Stimulated activated CD4-positive, alpha-beta T cell treated with anti-CD3 and anti-CD28 coated beads, TNF-alpha, amount 100 ng/mL, for 1 hour (primary cell): ENCODE results near the gene TTC1.
"Not testable (repeated sequence)": the region's sequence is repeated elsewhere in the genome, so short reads cannot be mapped to it uniquely, and the experiment has no call there.

Experiments
- DNase-seq, 3 donors: peaks; one replicate each; pipeline ENCODE4 v3.0.0-alpha.2; 2020; ENCODE audit warnings: low read depth in 3 of 3, low spot score in 1 of 3

Gene TTC1

DNA sequence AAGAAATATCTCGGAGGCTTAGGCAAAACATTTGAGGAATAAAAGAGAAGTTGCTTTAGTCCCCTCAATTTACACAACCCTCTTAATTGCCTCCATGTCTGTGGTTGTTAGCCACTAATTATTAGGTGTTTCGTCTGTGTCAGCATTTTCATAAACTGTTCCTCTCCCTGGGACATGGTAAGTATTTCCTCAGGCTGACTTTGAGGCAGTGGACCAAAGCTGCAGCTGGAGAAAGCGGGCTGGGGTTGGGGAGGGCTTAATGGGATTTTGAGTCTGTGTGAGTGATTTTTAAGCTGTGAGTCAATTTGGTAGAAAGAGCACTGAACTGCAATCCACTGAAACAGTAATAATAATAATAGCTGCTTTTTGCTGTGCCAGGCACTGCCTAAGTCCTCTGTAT is 13.0 kb upstream of the TTC1 start:
- no peak for DNase-seq

DNA sequence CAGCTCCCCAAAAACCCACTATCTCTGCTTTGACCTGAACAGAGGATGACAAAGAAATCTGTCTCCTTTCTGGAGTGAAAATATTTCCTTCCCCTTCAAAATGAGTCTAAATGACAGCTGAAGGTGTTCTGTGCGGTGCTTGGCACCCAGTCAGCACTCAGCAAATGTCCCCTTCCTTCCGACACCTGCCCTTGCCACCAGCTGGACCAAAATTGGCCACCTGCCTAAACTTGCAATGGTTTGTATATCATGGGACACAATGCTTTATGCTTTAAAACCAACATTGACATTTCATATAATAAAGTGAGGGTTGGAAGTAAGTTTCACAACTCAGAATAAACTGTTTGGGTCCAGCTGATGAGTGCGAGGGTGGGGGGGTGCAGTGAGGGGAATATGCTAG is 7.5 kb upstream of the TTC1 start:
- no peak for DNase-seq

DNA sequence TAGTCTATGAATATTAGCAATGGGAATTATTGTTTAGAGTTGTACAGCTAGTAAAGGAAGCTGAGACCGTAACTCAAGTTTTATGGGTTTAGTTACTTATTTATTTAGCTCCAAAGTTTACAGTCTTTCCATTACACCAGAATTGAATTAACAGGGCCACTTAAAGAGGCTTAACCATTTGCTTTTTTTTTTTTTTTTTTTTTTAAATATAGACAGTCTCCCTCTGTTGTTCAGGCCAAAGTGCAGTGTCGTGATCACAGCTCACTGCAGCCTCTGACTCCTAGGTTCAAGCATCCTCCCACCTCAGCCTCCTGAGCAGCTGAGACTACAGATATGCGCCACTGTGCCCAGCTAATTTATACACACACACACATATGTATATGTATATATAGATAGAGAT is 1.4 kb upstream of the TTC1 start:
- no peak for DNase-seq

DNA sequence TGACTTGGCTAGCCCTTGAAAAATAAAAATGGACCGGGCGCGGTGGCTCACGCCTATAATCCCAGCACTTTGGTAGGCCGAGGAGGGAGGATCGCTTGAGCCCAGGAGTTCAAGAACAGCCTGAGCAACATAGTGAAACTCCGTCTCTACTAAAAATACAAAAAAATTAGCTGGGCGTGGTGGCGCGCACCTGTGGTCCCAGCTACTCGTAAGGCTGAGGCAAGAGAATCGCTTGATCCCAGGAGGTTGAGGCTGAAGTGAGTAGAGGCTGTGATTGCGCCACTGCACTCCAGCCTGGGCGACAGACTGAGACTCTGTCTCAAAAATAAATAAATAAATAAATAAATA is 436 bp upstream of the TTC1 start:
- not testable (repeated sequence) for DNase-seq

DNA sequence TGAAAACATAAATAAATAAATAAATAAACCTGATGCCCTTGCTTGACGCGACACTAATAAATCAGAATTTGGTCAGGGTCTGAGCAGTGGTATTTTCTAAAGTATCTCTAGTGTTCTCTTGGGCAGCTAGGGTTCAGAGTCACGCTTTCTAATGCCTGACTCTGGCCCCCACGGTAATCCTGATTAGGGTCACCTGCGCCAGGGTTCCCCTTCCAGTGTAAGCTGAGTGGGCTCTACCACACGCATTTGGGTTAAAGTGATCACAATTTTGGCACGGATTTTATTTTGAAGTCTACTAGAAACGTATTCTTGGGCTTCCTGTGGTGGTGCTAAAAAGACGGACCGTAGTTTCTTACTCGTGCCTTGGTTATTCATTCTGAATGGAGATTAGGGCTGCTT is 651 bp downstream of the TTC1 start:
- DNase-seq, result no peak

DNA sequence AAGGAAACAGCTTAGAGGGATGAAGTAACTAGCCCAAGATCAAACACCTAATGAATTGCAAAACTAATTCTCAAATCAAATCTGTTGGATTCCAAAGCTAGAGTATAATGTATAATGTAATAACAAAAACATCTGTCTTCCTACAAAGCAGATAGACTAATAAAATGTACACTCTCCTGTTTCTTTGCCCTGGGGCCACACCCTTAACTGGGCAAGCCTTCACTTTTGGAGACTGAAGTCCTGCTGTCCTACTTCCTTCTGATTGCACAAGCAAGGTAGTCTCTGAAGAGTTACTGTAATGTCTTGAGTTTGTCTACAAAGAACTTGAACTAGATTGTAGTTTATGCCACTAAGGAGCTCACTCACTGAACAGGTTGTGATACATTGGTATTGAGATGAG is 2.5 kb downstream of the TTC1 start:
- no peak for DNase-seq

DNA sequence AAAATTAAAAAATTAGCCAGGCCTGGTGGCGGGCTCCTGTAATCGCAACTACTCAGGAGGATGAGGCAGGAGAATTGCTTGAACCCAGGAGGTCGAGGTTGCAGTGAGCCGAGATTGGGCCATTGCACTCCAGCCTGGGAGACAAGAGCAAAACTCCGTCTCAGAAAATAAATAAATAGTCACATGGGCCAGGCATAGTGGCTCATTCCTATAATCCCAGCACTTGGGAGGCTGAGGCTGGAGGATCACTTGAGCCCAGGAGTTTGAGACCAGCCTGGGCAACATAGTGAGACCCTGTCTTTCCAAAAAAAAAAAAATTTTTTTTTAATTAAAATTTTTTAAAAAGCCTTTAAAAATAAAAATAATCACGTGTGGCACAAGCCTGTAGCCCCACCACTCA is 5.3 kb downstream of the TTC1 start:
- DNase-seq, result not testable (repeated sequence)

DNA sequence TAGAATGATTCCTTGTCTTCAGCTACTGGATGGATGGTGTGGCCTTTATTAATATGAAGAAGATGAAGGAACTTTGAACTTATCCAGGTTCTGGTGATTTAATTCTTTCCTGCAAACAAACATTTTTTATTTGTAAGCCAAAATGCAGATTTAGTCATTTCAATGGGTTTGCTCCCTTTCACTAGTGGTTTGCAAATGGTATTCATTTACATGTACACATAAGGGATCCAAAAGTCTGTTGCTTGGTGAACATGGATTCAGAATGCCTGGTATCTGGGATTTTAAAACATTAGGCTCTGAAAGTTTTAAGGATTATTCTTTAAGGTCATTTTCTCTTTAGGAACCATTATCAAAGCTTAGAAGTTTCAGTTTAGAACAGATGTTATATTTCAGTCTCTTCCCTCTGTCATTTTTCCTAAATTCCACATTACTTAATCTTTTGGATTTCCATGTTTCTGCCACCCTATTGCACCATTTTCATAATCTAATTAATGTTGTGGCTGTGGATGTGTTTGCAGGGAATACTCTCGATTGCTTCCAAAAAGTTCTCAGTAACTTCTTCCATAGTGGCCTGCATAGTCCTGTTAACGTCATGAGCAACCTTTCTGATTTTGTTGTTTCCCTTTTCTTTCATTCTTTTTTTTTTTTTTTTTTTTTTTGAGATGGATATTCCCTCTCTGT is 10.1 kb downstream of the TTC1 start:
- DNase-seq, result no peak

DNA sequence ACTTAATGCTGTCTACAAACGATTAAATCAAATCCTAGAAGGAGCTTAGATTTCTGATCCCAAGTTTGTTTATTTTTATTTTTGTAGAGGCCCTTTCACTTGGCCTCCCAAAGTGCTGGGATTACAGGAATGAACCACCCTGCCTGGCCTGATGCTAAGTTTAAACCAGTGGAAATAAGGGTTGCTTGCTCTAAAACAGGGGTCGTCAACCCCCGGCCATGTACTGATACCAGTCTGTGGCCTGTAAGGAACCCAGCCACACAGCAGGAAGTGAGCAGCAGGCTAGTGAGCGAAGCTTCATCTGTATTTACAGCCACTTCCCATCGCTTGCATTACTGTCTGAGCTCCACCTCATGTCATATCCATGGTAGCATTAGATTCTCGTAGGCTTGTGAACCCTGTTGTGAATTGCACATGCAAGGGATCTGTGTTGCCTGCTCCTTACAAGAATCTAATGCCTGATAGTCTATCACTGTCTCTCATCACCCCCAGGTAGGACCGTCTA is 11.4 kb downstream of the TTC1 start:
- DNase-seq, result no peak

DNA sequence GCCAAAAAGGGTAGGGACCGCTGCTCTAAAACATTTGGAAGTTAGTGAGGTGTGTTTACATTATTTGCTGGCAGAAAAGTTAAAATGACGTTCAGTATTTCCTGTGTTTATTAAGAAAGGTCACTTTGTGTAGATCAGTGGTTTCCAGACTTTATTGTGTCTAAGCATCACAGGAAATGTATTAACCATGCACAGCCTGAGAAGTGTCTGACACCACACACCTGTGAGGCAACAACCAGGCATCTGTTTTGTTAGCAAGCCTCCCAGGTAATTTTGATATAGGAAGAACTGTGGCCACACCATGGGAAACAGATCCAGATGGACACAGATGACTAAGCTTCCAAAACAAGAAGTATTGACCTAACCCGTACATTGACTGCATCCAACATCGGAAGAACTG is 12.0 kb downstream of the TTC1 start:
- DNase-seq, result no peak

DNA sequence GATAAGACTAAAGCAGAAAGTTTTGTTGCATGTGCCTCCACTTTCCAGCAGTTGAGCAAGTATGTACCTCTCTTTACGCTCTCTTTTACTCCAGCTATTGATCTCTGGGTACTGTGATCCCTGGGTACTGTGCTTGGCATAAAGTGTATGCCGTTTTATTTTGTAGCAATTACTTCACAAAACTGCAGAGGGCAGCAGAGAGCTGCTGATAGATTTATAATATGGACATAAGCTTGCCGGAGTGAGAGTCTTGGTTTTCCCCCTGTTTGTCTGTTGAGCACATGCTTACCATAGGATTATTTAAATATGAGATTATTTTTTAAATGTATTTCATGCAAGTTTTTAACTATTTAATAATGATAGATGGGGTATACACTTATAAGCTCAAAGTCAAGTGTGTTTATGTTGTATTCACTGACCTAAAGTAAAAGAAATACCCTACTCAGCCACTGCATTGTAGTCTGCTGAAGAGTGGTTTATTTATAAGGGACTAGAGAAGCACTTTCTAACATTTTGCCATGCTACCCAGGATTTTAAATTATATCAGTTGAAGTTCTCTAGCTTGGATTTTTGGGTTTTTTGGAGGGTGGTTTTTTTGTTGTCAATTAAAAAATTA is 13.0 kb downstream of the TTC1 start:
- peak in 2 of 3 donors; percentile 10 to 20 for DNase-seq

DNA sequence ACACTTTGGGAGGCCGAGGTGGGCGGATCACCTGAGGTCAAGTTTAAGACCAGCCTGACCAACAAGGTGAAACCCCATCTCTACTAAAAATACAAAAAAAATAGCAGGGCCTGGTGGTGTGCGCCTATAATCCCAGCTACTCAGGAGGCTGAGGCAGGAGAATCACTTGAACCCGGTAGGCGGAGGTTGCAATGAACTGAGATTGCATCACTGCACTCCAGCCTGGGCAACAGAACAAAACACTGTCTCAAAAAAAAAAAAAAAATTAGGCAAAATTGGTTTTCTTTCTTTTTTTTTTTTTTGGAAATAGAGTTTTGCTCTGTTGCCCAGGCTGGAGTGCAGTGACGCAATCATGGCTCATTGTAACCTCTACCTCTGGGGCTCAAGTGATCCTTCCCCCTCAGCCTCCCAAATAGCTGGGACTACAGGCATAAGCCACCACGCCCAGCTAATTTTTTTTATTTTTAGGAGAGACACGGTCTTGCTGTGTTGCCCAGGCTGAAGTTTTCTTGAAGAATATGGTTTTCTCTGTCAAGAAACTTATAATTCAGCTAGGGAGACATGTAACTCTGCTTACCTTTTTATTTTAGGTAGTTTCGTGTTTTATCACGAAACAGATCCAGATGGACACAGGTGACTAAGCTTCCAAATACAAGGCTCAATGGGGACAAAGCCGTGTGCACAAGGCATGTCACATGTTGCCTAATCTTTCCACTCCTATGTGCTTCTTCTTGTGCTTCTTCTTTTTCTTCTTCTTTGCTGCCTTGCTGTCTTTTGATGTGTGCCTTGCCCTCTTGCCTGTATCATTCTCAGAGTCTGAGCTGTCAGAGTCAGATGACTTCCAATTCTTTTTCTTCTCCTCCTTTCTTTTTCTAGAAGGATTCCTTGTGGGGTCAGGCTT is 14.3 kb downstream of the TTC1 start:
- DNase-seq, result no peak

DNA sequence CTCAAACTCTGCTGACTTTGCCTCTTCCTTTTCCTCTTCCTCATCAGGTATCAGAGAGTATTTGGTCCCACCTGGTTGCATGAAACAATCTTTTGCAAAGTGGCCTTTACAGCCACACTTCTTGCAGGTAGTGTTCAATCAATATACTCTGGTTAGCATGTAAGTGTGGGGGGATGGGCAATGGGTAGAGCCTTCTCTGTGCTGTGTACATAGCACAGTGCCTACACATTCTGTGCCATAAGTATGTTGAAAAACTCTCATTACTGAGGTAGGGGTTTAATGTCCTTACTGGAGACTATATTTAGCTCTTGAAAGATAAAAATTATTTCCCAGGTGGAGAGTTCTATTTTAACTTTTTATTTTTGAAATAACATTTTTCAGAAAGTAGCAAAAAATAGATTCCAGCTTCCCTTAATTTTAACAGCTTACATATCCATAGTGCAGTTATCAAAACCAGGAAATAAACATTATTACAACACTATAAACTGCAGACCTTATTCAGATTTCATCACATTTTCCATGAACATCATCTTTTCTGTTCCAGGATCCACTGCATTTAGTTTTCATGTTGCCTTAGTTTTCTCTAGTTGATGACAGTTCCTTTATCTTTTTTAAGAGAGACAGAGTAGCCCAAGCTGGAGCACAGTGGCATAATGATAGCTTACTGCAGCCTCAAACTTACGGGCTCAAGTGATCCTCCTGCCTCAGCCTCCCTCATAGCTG is 15.1 kb downstream of the TTC1 start:
- no peak for DNase-seq

DNA sequence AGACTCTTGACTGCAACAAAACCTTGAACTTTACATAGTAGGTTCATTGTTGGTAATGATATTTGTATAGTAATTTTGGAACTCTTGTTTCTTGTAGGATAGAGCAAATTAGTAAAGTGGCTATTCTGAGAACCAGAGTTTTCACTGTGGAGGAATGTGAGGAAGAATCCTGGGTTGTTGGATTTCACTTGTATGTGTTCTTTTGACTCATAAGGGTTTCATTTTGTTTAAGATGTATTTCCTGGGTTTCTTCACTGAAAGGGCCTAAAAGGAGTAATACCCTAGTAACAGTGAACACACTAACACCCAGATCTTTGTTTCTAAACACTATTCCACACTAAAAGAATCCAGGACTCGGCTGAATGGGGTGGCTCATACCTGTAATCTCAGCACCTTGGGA is 20.1 kb downstream of the TTC1 start:
- DNase-seq, result no peak

DNA sequence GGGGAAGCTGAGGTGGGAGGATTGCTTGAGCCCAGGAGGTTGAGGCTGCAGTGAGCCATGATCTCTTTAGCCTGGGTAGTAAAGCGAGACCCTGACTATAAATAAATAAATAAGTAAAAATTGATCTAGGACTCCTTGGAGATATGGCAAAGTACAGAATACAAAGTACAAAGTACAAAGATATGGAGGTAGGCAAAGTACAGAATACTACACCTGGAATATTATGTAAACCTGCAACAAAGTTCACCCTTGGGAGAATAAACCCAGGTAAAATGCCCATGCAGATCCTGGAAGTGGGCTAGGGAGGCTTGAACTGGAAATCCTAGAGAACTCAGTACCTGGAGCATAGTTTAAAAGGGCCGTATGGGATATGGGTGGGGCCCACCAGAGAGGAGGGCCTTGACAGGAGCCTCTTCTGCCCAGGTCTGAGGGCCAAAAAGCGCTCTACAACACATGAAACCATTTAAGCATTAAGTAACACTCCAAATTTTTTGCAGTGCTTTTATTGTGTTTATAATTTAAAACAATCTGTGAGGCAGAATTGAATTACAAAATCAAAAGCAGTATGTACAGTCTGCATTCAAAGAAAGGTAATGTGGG is 20.7 kb downstream of the TTC1 start:
- no peak for DNase-seq

DNA sequence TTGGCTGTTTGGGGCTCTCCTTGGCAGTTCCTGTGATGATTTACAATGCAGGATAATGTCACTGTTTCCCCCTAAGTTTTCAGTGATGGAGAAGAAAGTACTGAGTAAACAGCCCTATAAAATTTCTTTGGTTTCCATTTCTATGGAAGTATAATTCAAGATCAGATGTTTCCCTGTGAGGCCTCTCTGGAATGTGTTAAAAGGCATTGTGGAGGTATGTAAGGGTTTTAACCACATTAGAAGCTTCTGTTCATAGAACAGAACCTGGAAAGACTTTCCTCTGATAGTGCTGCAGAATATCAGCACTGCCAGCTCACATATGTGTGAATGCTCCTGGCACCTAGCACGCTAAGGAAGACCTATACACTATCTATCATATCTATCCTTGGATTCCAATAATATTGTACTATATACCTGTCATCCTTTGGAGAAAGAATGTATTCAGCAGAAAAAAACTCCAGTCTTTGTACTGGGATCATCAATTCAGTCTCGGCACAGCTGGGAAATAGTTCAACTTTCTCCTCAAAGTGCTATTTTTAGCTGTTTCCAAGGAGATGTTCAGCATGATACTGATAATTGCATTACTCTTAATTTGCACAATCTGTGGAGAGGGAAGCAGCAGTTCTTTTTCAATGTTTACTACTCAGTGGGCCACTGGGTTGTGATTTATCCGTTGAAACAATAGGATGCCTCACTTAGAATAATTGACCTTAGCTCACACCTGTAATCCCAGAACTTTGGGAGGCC is 21.9 kb downstream of the TTC1 start:
- DNase-seq, result no peak

DNA sequence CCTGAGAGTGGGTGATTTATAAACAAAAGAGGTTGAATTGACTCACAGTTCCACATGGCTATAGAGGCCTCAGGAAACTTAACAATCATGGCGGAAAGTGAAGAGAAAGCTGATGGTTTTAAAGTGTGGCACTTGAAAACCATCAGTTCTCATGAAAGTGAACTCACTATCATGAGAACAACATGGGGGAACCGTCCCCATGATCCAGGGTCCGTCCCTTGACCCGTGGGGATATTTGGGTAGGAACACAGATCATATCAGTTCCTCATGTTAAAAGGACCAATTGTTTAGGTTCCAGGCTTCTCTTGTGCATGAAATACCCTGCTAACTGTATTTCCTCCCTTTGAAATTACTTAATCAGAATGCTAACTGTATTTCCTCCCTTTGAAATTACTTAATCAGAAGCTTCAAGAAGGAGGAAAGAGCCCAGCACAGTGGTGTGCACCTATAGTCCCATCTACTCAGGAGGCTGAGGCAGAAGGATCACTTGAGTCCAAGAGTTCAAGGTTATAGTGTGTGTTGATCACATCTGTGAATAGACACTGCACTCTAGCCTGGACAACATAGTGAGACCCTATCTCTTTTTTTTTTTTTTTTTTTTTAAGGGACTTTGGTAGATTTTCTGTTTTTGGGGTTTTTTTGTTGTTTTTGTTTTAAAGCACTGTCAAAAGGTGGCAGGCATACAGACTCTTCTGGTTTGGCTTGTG is 24.8 kb downstream of the TTC1 start:
- no peak for DNase-seq

DNA sequence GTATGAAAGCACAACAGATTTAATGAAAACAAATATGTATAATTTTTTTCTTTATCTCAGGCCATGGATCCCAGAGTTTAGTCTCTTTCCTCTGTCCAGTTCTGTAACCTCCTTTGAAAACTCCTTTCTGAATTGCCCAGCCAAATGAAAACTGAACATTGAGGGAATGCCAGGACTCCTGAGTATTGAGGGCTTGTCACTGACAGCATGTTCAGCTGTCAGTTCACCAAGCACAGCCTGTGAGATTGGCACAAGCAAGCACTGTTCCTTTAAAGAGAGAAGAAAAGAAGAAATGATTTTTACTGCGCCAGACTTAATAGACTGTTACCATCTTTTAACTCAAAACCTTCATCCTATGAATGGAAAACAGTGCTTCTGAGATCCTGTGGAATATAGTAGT is 27.3 kb downstream of the TTC1 start:
- no peak for DNase-seq

DNA sequence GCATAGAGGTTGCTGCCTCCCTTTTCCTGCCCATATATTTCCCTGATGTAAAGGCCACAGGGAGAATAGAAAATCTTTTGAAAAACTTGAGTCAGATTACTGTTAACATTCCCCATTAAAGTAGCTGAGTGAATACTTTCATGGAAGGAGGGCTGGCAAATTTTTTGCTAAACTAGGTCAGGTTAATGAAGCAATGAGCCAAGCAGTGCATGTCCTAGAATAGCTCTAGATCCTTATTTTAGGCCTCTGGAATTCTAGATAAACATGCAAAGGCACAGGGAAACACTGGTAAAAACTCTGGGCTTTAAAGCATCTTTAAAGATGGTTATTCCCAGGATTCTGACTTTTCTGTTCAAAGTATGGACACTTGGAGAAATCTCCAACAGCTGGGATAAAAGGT is 27.9 kb downstream of the TTC1 start:
- no peak for DNase-seq
